Stimulated activated effector memory CD8-positive, alpha-beta T cell treated with anti-CD3 and anti-CD28 coated beads, Interleukin-12 subunit alpha, Interleukin-12 subunit beta, amount 100 ng/mL, for 72 hours (primary cell): ENCODE measurements around the gene CDKAL1.
A peak's percentile ranks its signal among the peaks of the same experiment; 100 is the strongest.

Experiments
- ATAC-seq: fragments of 150-1000 bp; cut with Tn5 transposase; 2 replicates; pipeline ENCODE4 v1.10.0; 2021
- DNase-seq, 2 donors: peaks; one replicate each; pipeline ENCODE4 v3.0.0; 2021 to 2022; ENCODE audit warnings: low spot score in 2 of 2
- H3K27ac Mint-ChIP-seq: one replicate; pipeline ENCODE4 v1.8.0; 2022; ENCODE audit warnings: mild to moderate bottlenecking, mixed read lengths
- H3K36me3 Mint-ChIP-seq: one replicate; pipeline ENCODE4 v1.8.0; 2022; ENCODE audit warnings: mild to moderate bottlenecking, mixed read lengths
- H3K4me1 Mint-ChIP-seq: one replicate; pipeline ENCODE4 v1.8.0; 2022; ENCODE audit warnings: mixed read lengths
- H3K4me3 Mint-ChIP-seq: one replicate; pipeline ENCODE4 v1.8.0; 2022; ENCODE audit warnings: mild to moderate bottlenecking, mixed read lengths
- H3K9me3 Mint-ChIP-seq: one replicate; pipeline ENCODE4 v1.8.0; 2022; ENCODE audit warnings: mixed read lengths

Gene CDKAL1

GRCh38 chr6:20856681-20857288 lies 322.5 kb downstream of the CDKAL1 start:
- Mint-ChIP-seq H3K9me3 (no peaks in the 10 kb centered on the region), H3K4me3 (no peak overlapping the region), H3K4me1 (no peaks in the 10 kb centered on the region), H3K36me3 (no peaks in the 10 kb centered on the region), H3K27ac (no peak overlapping the region)
- ATAC-seq (no peak), DNase-seq (no peak)

GRCh38 chr6:20861481-20861880 lies 327.2 kb downstream of the CDKAL1 start:
- Mint-ChIP-seq H3K9me3 (no peaks in the 10 kb centered on the region), H3K36me3 (no peaks in the 10 kb centered on the region), H3K4me1 (no peaks in the 10 kb centered on the region), H3K4me3 (no peak overlapping the region), H3K27ac (no peak overlapping the region)
- no peak for ATAC-seq
- no peak for DNase-seq

GRCh38 chr6:20866036-20866435 lies 331.8 kb downstream of the CDKAL1 start:
- no peak for DNase-seq
- no peak overlapping the region for H3K4me3 Mint-ChIP-seq
- ATAC-seq: no peak

GRCh38 chr6:20866935-20867703 lies 332.9 kb downstream of the CDKAL1 start:
- H3K27ac Mint-ChIP-seq: no peak overlapping the region
- H3K4me3 Mint-ChIP-seq: no peak overlapping the region
- H3K9me3 Mint-ChIP-seq: no peaks in the 10 kb centered on the region
- H3K4me1 Mint-ChIP-seq: no peaks in the 10 kb centered on the region
- peak; percentile 34 for ATAC-seq
- H3K36me3 Mint-ChIP-seq: no peaks in the 10 kb centered on the region
- no peak for DNase-seq

More at GRCh38 chr6:20866036-20866435, 331.8 kb downstream of the CDKAL1 start:
- Mint-ChIP-seq H3K4me1 (no peaks in the 10 kb centered on the region), H3K36me3 (no peaks in the 10 kb centered on the region), H3K9me3 (no peaks in the 10 kb centered on the region), H3K27ac (no peak overlapping the region)

- Mint-ChIP-seq H3K4me1 (no peaks in the 10 kb centered on the region), H3K9me3 (no peaks in the 10 kb centered on the region)
These were observed 334.3 kb downstream of the CDKAL1 start for GRCh38 chr6:20868397-20869096.

GRCh38 chr6:20870021-20870420 lies 335.8 kb downstream of the CDKAL1 start:
- H3K4me3 Mint-ChIP-seq: no peak overlapping the region
- ATAC-seq: no peak
- DNase-seq: no peak
- H3K36me3 Mint-ChIP-seq: no peaks in the 10 kb centered on the region
- H3K4me1 Mint-ChIP-seq: no peaks in the 10 kb centered on the region
- H3K27ac Mint-ChIP-seq: no peak overlapping the region
- H3K9me3 Mint-ChIP-seq: no peaks in the 10 kb centered on the region

More at GRCh38 chr6:20868397-20869096, 334.3 kb downstream of the CDKAL1 start:
- no peaks in the 10 kb centered on the region for H3K36me3 Mint-ChIP-seq
- no peak overlapping the region for H3K4me3 Mint-ChIP-seq
- DNase-seq (no peak), ATAC-seq (peak; percentile 11)
- no peak overlapping the region for H3K27ac Mint-ChIP-seq

GRCh38 chr6:20870493-20870892 lies 336.2 kb downstream of the CDKAL1 start:
- DNase-seq: no peak
- Mint-ChIP-seq H3K9me3 (no peaks in the 10 kb centered on the region), H3K27ac (no peak overlapping the region), H3K36me3 (no peaks in the 10 kb centered on the region), H3K4me1 (no peaks in the 10 kb centered on the region), H3K4me3 (no peak overlapping the region)
- ATAC-seq: no peak

- ATAC-seq: no peak
- Mint-ChIP-seq H3K4me1 (peaks cover 18% of the 10 kb centered on the region), H3K9me3 (no peaks in the 10 kb centered on the region)
These were observed 339.4 kb downstream of the CDKAL1 start for GRCh38 chr6:20873425-20874190.

GRCh38 chr6:20875369-20875963 lies 341.2 kb downstream of the CDKAL1 start:
- Mint-ChIP-seq H3K9me3 (no peaks in the 10 kb centered on the region), H3K27ac (no peak overlapping the region), H3K4me3 (no peak overlapping the region), H3K36me3 (no peaks in the 10 kb centered on the region), H3K4me1 (peaks cover 19% of the 10 kb centered on the region)
- ATAC-seq (no peak), DNase-seq (no peak)

More at GRCh38 chr6:20873425-20874190, 339.4 kb downstream of the CDKAL1 start:
- H3K27ac Mint-ChIP-seq: no peak overlapping the region
- DNase-seq: no peak
- H3K4me3 Mint-ChIP-seq: no peak overlapping the region
- H3K36me3 Mint-ChIP-seq: no peaks in the 10 kb centered on the region

- Mint-ChIP-seq H3K4me1 (peaks cover 19% of the 10 kb centered on the region), H3K4me3 (no peak overlapping the region), H3K36me3 (no peaks in the 10 kb centered on the region), H3K9me3 (no peaks in the 10 kb centered on the region), H3K27ac (no peak overlapping the region)
- no peak for ATAC-seq
- no peak for DNase-seq
These were observed 341.8 kb downstream of the CDKAL1 start for GRCh38 chr6:20876036-20876435.

- peaks cover 19% of the 10 kb centered on the region for H3K4me1 Mint-ChIP-seq
- H3K9me3 Mint-ChIP-seq: peaks cover 2% of the 10 kb centered on the region
- no peak for ATAC-seq
- DNase-seq: no peak
- no peaks in the 10 kb centered on the region for H3K36me3 Mint-ChIP-seq
- H3K4me3 Mint-ChIP-seq: no peak overlapping the region
- no peak overlapping the region for H3K27ac Mint-ChIP-seq
These were observed 342.3 kb downstream of the CDKAL1 start for GRCh38 chr6:20876561-20876960.

GRCh38 chr6:20877008-20877937 lies 343.0 kb downstream of the CDKAL1 start:
- ATAC-seq (peak; percentile 99), DNase-seq (peak; percentile 8 to 68)
- Mint-ChIP-seq H3K27ac (peak overlapping the region; percentile 33), H3K9me3 (peaks cover 8% of the 10 kb centered on the region), H3K36me3 (peaks cover 3% of the 10 kb centered on the region), H3K4me3 (peak overlapping the region; percentile 6), H3K4me1 (peaks cover 19% of the 10 kb centered on the region)

GRCh38 chr6:20879121-20879520 lies 344.9 kb downstream of the CDKAL1 start:
- Mint-ChIP-seq H3K36me3 (peaks cover 7% of the 10 kb centered on the region), H3K27ac (no peak overlapping the region), H3K4me1 (peaks cover 19% of the 10 kb centered on the region), H3K4me3 (no peak overlapping the region), H3K9me3 (peaks cover 19% of the 10 kb centered on the region)
- ATAC-seq: no peak
- no peak for DNase-seq

GRCh38 chr6:20879526-20879925 lies 345.3 kb downstream of the CDKAL1 start:
- Mint-ChIP-seq H3K9me3 (peaks cover 23% of the 10 kb centered on the region), H3K36me3 (peaks cover 7% of the 10 kb centered on the region), H3K4me1 (peaks cover 19% of the 10 kb centered on the region), H3K27ac (no peak overlapping the region), H3K4me3 (no peak overlapping the region)
- no peak for DNase-seq
- no peak for ATAC-seq
